Stomach smooth muscle (tissue), 2 donors: ENCODE data around the gene RNF145.
"Not testable (repeated sequence)": the region's sequence is repeated elsewhere in the genome, so short reads cannot be mapped to it uniquely, and the experiment has no call there.

Experiments
- H3K27ac ChIP-seq: one replicate; pipeline ENCODE4 v1.7.0; 2013; ENCODE audit warnings: mild to moderate bottlenecking, low read length, inconsistent platforms
- H3K27me3 ChIP-seq, 2 donors: one replicate each; pipeline ENCODE4 v1.7.0; 2013; ENCODE audit warnings: low read length in 2 of 2; ENCODE audit not compliant: insufficient read depth in 2 of 2, control insufficient read depth in 1 of 2
- H3K36me3 ChIP-seq, 2 donors: one replicate each; pipeline ENCODE4 v1.7.0; 2013; ENCODE audit warnings: low read length in 2 of 2; ENCODE audit not compliant: control insufficient read depth in 2 of 2, insufficient read depth in 2 of 2
- H3K4me1 ChIP-seq: one replicate; pipeline ENCODE4 v1.7.0; 2013; ENCODE audit warnings: low read length; ENCODE audit not compliant: control insufficient read depth, insufficient read depth
- H3K4me3 ChIP-seq, 2 donors: one replicate each; pipeline ENCODE4 v1.7.0; 2013; ENCODE audit warnings: low read length in 2 of 2
- H3K9ac ChIP-seq, 2 donors: one replicate each; pipeline ENCODE4 v1.7.0; 2013; ENCODE audit warnings: low read length in 2 of 2, mild to moderate bottlenecking in 1 of 2
- H3K9me3 ChIP-seq, 2 donors: one replicate each; pipeline ENCODE4 v1.7.0; 2013; ENCODE audit warnings: low read length in 2 of 2; ENCODE audit not compliant: control insufficient read depth in 2 of 2
- donor health status: healthy.
- donor health status: Pancreatic carcinoma.

The RNF145 gene

DNA sequence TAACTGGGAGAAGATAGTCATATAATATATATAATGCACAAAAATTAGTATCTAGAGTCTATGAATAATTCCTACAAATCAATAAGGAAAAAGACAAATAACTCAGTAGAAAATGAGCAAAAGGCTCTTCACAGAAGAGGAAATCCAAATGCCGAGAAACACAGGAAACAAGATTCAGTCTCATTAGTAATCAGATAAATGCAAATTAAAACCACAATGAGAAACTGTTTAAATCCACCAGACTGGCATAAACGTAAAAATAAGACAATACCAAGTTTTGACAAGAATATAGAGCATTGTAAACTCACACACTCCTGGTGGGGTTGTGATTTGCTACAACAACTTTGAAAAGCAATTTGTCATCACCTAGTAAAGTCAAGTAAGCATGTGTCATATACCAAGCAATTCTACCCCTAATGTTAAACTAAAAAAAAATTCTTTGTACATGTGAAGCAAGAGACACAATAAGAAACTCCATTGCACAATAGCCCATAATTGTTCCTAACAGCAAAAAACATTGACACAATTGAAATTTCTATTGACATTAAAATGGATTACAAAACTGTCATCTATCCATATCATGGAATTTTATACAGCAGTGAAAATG, 32.7 kb upstream of the RNF145 start:
- no peak overlapping the region for H3K9ac ChIP-seq
- no peaks in the 10 kb centered on the region for H3K9me3 ChIP-seq

DNA sequence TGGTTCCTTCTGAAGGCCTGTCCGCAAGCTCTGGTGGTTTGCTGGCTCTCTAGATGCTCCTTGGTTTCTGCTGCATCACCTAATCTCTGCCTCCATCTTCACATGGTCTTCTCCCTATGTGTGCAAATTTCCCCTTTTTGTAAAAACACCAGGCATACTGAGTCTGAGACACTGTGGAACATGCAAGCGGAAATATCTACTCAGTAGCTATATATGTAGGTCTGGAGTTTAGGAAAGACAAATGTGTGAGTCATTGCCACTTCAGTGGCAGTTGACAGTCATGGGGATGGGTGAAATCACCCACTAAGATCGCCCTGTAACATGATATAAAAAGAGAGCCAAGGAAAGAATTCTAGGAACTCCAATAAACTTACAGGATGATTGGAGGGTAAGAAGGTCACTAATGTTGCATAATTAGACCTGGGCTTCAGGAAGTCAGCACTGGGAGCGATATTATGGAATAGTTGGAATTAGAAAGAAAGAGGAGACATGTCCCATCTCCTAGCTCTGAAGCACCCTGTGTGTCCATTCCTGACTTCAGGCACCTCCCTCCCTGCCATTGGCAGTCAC, 31.0 kb upstream of the RNF145 start:
- Histone ChIP-seq H3K27ac (no peak overlapping the region), H3K27me3 (no peaks in the 10 kb centered on the region), H3K4me3 (no peak overlapping the region), H3K9ac (no peak overlapping the region), H3K4me1 (no peaks in the 10 kb centered on the region), H3K36me3 (no peaks in the 10 kb centered on the region), H3K9me3 (no peaks in the 10 kb centered on the region)

More for the DNA sequence above, 32.7 kb upstream of the RNF145 start:
- Histone ChIP-seq H3K4me3 (no peak overlapping the region), H3K4me1 (no peaks in the 10 kb centered on the region), H3K36me3 (no peaks in the 10 kb centered on the region), H3K27me3 (no peaks in the 10 kb centered on the region), H3K27ac (no peak overlapping the region)

DNA sequence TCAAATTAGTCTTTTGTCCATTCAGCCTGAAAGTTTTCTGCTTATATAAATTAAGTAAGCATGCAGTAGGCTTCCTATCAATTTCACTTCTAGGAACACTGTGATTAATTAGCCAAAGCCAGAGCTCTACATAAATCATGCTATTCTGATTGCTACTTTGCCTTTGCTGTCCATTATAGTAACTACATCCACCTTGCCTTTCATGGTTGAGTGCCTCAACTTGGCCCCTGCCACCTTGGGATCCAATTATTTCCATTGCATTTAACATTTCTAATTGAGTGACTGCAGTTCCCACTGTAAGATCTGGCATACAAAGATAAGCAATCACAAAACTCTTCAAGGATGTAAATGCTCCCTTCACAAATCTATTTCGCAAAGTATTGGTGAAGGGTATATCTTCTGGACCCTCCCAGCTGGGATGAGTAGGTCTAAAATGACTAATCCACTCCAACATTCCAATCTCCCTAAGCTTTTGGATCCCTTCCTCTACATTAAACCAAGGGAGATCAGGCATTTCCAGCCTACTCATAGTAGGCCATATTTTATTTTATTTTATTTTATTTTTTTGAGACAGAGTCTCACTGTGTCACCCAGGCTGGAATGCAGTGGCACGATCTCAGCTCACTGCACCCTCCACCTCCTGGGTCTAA, 26.6 kb upstream of the RNF145 start:
- not testable (repeated sequence) for H3K9me3 ChIP-seq, H3K36me3 ChIP-seq

DNA sequence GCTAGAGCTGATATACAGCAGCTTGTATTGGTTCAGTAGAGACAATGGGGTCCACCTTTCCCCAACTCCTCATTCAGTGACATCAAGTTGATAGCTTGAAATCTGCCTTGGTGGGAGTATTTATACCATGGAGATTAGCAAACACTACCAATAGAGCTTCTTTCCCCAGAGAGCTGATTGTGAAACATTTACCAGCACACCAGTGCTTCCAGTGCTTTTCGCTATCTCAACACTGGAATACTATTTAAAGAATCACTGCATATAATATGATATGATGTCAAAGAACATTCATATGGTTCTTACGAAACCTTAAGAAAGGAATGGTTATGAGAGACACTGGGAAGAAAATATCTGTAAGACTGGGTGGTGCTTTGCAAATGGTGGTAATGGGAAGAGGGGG, 21.8 kb upstream of the RNF145 start:
- Histone ChIP-seq H3K4me1 (no peaks in the 10 kb centered on the region), H3K9me3 (no peaks in the 10 kb centered on the region), H3K36me3 (no peaks in the 10 kb centered on the region), H3K4me3 (no peak overlapping the region), H3K27me3 (no peaks in the 10 kb centered on the region), H3K9ac (no peak overlapping the region), H3K27ac (no peak overlapping the region)

More for the DNA sequence above, 26.6 kb upstream of the RNF145 start:
- H3K4me1 ChIP-seq, H3K4me3 ChIP-seq, H3K9ac ChIP-seq, H3K27ac ChIP-seq, H3K27me3 ChIP-seq: not testable (repeated sequence)

DNA sequence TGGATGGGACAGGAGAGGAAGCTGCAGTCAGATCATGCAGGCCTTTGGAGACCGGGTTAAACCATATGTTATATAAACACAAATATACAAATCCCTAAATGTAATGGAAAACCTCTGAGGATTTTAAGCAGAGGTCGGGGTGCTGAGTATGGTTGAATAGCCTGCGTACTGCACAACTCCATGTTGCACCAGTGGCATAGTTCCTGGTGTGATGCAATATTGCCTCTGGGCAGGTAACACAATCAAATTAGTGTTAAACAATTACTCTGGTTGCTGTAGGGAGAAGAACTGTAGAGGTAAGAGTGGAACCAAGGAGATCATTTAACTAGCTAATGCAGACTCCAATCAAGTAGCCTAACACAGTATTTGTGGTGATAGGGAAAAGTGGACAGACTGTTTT, 21.3 kb upstream of the RNF145 start:
- no peak overlapping the region for H3K4me3 ChIP-seq
- H3K9me3 ChIP-seq: no peaks in the 10 kb centered on the region
- H3K9ac ChIP-seq: no peak overlapping the region
- no peaks in the 10 kb centered on the region for H3K4me1 ChIP-seq
- no peaks in the 10 kb centered on the region for H3K36me3 ChIP-seq
- no peak overlapping the region for H3K27ac ChIP-seq
- H3K27me3 ChIP-seq: no peaks in the 10 kb centered on the region

DNA sequence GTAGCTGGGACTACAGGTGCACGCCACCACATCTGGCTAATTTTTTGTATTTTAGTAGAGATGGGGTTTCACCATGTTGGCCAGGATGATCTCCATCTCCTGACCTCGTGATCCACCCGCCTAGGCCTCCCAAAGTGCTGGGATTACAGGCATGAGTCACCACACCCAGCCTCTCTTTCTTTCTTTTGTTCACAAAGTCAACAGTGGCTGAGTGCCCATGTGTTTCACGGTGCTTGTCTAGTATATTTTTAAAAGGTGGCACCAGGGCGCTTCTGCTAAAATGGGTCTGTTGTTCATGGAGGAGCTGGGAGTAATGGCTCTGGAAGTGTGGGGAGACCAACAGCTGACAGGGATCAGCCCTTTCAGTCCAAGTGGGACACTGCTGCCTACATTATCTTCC, 18.7 kb upstream of the RNF145 start:
- not testable (repeated sequence) for H3K9me3 ChIP-seq, H3K36me3 ChIP-seq, H3K4me3 ChIP-seq, H3K27ac ChIP-seq, H3K27me3 ChIP-seq, H3K4me1 ChIP-seq, H3K9ac ChIP-seq

DNA sequence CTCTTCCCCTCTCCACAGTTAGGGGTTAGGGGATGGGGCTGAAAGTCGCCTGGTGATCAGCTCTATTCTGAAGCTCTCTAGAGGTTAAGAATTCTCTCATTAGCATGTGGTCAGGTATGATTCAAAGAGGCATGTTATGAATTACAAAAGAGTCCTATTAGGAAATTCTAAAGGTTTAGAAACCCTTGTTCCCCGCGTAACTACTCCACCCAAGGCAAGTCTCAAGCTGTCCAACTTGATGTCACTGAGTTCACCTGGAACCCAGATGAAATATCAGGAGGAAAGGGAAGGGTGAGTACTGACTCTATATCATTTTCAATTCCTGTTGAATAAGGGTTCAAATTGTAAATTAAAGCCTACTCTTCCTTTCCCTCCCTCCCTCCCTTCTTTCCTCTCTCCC, 18.1 kb upstream of the RNF145 start:
- Histone ChIP-seq H3K9me3 (no peaks in the 10 kb centered on the region), H3K36me3 (no peaks in the 10 kb centered on the region), H3K9ac (no peak overlapping the region), H3K4me1 (no peaks in the 10 kb centered on the region), H3K27ac (no peak overlapping the region), H3K4me3 (no peak overlapping the region), H3K27me3 (no peaks in the 10 kb centered on the region)

DNA sequence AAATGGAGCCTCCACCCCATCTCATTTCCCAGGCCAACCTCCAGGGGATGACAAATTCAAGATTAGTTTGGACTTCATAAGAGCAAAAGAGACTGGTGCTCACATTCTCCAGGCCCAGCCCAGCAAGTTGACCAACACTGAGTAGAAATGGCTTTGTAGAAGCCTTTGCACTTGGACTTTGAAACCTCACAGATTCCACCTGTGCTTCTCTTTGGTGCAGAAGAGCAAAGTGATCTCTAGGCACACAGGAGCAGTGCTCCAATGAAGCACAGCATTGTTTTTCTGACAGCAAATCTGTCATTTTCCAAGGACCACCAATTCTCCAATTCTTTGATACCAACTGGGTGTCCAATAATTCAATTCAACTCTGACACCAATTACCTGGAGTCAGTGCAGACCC, 17.1 kb upstream of the RNF145 start:
- Histone ChIP-seq H3K9me3 (no peaks in the 10 kb centered on the region), H3K4me3 (no peak overlapping the region), H3K4me1 (no peaks in the 10 kb centered on the region), H3K9ac (no peak overlapping the region), H3K27me3 (no peaks in the 10 kb centered on the region), H3K27ac (no peak overlapping the region), H3K36me3 (no peaks in the 10 kb centered on the region)

DNA sequence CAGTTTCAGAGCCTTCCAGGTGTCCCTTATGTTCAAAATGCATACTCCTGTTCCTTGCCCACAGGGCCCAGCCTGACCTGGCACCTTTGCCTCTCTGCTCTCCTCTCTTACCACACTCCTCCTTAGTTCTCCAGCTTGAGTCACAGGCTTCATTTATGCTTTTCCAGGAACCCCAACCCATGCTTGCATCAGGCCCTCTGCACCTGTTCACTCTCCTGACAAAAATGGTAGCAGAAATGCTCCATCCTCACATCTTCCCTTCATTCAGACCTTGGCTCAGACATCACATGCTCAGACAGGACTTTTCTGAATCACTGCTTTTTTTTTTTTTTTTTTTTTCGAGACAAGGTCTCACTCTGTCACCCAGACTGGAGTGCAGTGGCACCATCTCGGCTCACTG, 15.1 kb upstream of the RNF145 start:
- H3K4me1 ChIP-seq: no peaks in the 10 kb centered on the region
- H3K27ac ChIP-seq: no peak overlapping the region
- H3K9ac ChIP-seq: no peak overlapping the region
- H3K27me3 ChIP-seq: no peaks in the 10 kb centered on the region
- H3K9me3 ChIP-seq: no peaks in the 10 kb centered on the region
- no peak overlapping the region for H3K4me3 ChIP-seq
- no peaks in the 10 kb centered on the region for H3K36me3 ChIP-seq

DNA sequence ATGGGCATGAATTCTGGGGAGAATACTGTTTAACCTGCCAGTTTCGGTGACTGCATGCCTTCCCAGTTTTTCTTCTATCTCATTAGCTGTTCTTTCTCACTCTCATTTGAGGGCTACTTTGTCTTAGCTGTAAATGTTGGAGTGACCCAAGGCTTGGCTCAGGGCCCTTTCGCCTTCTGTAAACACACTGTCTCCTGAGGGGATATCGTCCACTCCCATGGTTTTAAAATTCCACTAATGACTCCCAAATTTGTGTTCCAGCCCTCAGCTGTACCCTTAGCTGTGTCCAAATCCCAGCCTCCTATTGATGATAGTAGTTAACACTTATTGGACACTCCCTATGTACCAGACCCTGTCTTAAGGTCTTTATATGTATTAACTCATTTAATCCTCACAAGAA, 14.1 kb upstream of the RNF145 start:
- H3K9me3 ChIP-seq: no peaks in the 10 kb centered on the region
- H3K27ac ChIP-seq: no peak overlapping the region
- H3K36me3 ChIP-seq: no peaks in the 10 kb centered on the region
- no peak overlapping the region for H3K4me3 ChIP-seq
- H3K9ac ChIP-seq: no peak overlapping the region
- H3K27me3 ChIP-seq: no peaks in the 10 kb centered on the region
- no peaks in the 10 kb centered on the region for H3K4me1 ChIP-seq

DNA sequence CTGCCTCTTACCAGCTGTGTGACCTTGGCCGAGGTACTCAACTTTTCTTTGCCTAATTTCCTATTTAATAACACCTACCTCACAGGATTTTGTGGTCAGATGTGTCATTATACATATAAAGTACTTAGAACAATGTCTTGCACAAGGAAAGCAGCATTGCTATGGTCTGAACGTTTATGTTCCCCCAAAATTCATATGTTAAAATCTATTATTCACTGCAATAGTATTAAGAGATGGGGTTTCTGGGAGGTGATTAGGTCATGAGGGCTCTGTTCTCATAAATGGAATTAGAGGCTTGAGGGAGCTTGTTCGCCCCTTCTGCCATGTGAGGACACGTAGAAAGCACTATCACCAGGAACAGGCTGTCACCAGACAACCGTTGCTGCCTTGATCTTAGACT, 10.9 kb upstream of the RNF145 start:
- H3K36me3 ChIP-seq: no peaks in the 10 kb centered on the region
- no peak overlapping the region for H3K27ac ChIP-seq
- H3K4me1 ChIP-seq: no peaks in the 10 kb centered on the region
- H3K4me3 ChIP-seq: no peak overlapping the region
- no peak overlapping the region for H3K9ac ChIP-seq
- no peaks in the 10 kb centered on the region for H3K27me3 ChIP-seq
- H3K9me3 ChIP-seq: no peaks in the 10 kb centered on the region
